GM18526 (cell line): Measurements from ENCODE around the gene GABRA1.

Experiments used
- POLR2A ChIP-seq: IDR thresholded peaks from 3 replicates; pipeline ENCODE4 v1.6.1; 2011; ENCODE audit not compliant: insufficient read length; ENCODE audit errors: extremely low read depth

The GABRA1 gene

GRCh38 chr5:161934486-161934885, 86.6 kb downstream of the GABRA1 start:
- TF ChIP-seq POLR2A: no peak

GRCh38 chr5:161944974-161945373, 97.1 kb downstream of the GABRA1 start:
- TF ChIP-seq POLR2A: no peak

GRCh38 chr5:161946911-161947310, 99.0 kb downstream of the GABRA1 start:
- no peak for TF ChIP-seq POLR2A
